ENCODE results near the gene ARHGAP25.

DNA sequence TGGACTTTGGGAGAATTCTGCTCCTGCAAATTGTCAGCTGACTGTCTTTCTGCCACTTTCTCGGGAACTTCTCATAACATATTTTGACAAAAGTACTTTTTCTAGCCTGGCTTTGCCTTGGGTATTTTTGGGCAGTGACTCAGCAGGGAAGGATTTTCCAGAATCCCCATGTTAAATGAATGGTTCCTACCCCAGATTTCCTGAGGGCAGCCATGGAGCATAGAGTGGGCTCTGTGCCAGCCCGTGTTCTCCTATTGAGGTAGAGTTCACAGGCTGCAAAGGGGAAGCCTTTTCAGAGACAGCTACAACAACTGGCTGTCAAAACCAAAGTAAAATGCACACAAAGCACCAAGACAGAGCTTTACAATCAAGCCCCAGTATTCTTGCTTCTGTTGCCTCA is 76.8 kb downstream of the ARHGAP25 start:
- TF ChIP-seq, protein P1, sequence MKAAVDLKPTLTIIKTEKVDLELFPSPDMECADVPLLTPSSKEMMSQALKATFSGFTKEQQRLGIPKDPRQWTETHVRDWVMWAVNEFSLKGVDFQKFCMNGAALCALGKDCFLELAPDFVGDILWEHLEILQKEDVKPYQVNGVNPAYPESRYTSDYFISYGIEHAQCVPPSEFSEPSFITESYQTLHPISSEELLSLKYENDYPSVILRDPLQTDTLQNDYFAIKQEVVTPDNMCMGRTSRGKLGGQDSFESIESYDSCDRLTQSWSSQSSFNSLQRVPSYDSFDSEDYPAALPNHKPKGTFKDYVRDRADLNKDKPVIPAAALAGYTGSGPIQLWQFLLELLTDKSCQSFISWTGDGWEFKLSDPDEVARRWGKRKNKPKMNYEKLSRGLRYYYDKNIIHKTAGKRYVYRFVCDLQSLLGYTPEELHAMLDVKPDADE (IDR thresholded peaks at IDR 0.05), result no peak
- TF ChIP-seq, protein P2, sequence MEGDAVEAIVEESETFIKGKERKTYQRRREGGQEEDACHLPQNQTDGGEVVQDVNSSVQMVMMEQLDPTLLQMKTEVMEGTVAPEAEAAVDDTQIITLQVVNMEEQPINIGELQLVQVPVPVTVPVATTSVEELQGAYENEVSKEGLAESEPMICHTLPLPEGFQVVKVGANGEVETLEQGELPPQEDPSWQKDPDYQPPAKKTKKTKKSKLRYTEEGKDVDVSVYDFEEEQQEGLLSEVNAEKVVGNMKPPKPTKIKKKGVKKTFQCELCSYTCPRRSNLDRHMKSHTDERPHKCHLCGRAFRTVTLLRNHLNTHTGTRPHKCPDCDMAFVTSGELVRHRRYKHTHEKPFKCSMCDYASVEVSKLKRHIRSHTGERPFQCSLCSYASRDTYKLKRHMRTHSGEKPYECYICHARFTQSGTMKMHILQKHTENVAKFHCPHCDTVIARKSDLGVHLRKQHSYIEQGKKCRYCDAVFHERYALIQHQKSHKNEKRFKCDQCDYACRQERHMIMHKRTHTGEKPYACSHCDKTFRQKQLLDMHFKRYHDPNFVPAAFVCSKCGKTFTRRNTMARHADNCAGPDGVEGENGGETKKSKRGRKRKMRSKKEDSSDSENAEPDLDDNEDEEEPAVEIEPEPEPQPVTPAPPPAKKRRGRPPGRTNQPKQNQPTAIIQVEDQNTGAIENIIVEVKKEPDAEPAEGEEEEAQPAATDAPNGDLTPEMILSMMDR (conservative IDR thresholded peaks at IDR 0.05; ENCODE audit: low read depth in 2 of 2), result no peak
- TF ChIP-seq EZH2 (IDR thresholded peaks at IDR 0.05; ENCODE audit: low read depth, unreplicated experiment) (no peak), EZH2phosphoT487 (IDR thresholded peaks at IDR 0.05; ENCODE audit: unreplicated experiment) (no peak), POLR2AphosphoS5 (IDR thresholded peaks at IDR 0.05; ENCODE audit: low read depth) (no peak), STAT1 (IDR thresholded peaks at IDR 0.05; ENCODE audit: unreplicated experiment) (no peak), ZNF331 (CRISPR knock-in tag; IDR thresholded peaks at IDR 0.05; ENCODE audit: low read depth) (no peak), CREB1 (CRISPR knock-in tag; IDR thresholded peaks at IDR 0.05; ENCODE audit: low read depth) (no peak), NANOG (IDR thresholded peaks at IDR 0.05; ENCODE audit: borderline replicate concordance) (no peak), ZNF114 (CRISPR knock-in tag; IDR thresholded peaks at IDR 0.05) (no peak), JUNB (IDR thresholded peaks at IDR 0.05; ENCODE audit: unreplicated experiment) (no peak)
- TF ChIP-seq, protein P3, sequence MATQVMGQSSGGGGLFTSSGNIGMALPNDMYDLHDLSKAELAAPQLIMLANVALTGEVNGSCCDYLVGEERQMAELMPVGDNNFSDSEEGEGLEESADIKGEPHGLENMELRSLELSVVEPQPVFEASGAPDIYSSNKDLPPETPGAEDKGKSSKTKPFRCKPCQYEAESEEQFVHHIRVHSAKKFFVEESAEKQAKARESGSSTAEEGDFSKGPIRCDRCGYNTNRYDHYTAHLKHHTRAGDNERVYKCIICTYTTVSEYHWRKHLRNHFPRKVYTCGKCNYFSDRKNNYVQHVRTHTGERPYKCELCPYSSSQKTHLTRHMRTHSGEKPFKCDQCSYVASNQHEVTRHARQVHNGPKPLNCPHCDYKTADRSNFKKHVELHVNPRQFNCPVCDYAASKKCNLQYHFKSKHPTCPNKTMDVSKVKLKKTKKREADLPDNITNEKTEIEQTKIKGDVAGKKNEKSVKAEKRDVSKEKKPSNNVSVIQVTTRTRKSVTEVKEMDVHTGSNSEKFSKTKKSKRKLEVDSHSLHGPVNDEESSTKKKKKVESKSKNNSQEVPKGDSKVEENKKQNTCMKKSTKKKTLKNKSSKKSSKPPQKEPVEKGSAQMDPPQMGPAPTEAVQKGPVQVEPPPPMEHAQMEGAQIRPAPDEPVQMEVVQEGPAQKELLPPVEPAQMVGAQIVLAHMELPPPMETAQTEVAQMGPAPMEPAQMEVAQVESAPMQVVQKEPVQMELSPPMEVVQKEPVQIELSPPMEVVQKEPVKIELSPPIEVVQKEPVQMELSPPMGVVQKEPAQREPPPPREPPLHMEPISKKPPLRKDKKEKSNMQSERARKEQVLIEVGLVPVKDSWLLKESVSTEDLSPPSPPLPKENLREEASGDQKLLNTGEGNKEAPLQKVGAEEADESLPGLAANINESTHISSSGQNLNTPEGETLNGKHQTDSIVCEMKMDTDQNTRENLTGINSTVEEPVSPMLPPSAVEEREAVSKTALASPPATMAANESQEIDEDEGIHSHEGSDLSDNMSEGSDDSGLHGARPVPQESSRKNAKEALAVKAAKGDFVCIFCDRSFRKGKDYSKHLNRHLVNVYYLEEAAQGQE (IDR thresholded peaks at IDR 0.05; ENCODE audit: unreplicated experiment), result no peak
